Measurements from ENCODE around the gene AMD1. TPM values are rescaled to one million over a fixed set of nuclear protein-coding genes. Genes with fewer than 3 reads are reported as not detected.

AMD1 gene
- total RNA-seq: 61.7 and 65.5 TPM in 2 replicates

DNA sequence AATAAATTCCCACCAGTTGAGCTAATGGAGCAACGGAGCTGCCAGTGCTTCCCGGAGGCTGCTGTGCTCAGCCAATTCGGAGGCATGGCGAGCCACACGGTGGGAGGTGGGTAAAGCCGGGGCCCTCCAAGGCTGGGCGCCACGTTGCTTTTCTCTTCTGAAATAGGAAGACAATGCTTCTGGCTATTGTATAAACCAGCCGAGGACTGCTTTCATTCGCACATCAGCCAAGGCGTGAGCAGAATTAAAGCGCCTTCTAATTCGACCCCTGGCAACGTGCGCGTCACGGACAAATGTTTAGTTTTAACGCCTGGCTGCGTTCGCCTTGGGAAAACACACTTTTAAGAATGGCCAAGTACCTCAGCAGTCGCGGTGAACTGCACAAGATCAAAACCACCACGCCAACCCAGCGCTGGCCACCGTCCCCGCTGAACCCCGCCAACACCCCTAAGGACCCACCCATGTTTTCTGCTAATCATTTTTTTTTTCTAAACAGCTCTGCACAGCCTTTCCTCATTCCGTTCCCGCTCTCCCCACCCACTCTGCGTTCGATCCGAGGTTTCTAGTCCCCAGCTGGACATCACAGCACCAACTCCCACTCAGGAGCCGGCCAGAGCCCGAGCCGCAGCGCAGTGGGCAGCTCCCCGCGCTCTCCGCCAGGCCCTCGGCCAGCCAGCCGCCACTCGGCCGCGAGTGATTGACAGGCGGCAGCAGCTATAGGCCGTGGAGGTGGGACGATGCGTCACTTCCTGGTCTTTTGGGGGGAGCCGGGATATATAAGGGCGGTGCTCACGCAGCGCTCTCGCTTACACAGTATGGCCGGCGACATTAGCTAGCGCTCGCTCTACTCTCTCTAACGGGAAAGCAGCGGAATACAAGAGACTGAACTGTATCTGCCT is at the start of gene AMD1:
Gene AMD1 (plus strand): TSS at position 805 of the 899 bp plus-strand sequence. CDS start 321 bp downstream, outside the sequence.
- ATAC-seq (ENCODE audit: low read depth) (peak; percentile 76), DNase-seq (peak; percentile 84)
- Mint-ChIP-seq H3K36me3 (ENCODE audit: low read depth) (peaks cover 10% of the 10 kb centered on the region), H3K9me3 (no peaks in the 10 kb centered on the region), H3K27me3 (no peaks in the 10 kb centered on the region), H3K27ac (peak within 1 kb of the TSS; percentile 99), H3K4me3 (peak within 1 kb of the TSS; percentile 99), H3K4me1 (peaks cover 43% of the 10 kb centered on the region)
- CTCF ChIA-PET: interaction anchor here (0.9 to 2.1 kb wide), 3 partner anchors 9 to 192 kb away, joined by 4 to 11 read pairs (median 7); partner anchors contain the start of gene CDK19
- TF ChIP-seq, protein P1, sequence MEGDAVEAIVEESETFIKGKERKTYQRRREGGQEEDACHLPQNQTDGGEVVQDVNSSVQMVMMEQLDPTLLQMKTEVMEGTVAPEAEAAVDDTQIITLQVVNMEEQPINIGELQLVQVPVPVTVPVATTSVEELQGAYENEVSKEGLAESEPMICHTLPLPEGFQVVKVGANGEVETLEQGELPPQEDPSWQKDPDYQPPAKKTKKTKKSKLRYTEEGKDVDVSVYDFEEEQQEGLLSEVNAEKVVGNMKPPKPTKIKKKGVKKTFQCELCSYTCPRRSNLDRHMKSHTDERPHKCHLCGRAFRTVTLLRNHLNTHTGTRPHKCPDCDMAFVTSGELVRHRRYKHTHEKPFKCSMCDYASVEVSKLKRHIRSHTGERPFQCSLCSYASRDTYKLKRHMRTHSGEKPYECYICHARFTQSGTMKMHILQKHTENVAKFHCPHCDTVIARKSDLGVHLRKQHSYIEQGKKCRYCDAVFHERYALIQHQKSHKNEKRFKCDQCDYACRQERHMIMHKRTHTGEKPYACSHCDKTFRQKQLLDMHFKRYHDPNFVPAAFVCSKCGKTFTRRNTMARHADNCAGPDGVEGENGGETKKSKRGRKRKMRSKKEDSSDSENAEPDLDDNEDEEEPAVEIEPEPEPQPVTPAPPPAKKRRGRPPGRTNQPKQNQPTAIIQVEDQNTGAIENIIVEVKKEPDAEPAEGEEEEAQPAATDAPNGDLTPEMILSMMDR (IDR thresholded peaks at IDR 0.05): no peak
- intact Hi-C loops (cut with micrococcal nuclease): loop anchor here (1.0 to 10.0 kb wide), 13 partner anchors 8 to 1489 kb away; partner anchors contain the start of genes AK9, CD164, CDC40 and CDK19
- POLR2A ChIA-PET: interaction anchor here (0.5 to 7.8 kb wide), 56 partner anchors 9 to 1992 kb away, joined by 3 to 530 read pairs (median 4); partner anchors contain the start of genes CD164, CDK19, GTF3C6 and MICAL1

DNA sequence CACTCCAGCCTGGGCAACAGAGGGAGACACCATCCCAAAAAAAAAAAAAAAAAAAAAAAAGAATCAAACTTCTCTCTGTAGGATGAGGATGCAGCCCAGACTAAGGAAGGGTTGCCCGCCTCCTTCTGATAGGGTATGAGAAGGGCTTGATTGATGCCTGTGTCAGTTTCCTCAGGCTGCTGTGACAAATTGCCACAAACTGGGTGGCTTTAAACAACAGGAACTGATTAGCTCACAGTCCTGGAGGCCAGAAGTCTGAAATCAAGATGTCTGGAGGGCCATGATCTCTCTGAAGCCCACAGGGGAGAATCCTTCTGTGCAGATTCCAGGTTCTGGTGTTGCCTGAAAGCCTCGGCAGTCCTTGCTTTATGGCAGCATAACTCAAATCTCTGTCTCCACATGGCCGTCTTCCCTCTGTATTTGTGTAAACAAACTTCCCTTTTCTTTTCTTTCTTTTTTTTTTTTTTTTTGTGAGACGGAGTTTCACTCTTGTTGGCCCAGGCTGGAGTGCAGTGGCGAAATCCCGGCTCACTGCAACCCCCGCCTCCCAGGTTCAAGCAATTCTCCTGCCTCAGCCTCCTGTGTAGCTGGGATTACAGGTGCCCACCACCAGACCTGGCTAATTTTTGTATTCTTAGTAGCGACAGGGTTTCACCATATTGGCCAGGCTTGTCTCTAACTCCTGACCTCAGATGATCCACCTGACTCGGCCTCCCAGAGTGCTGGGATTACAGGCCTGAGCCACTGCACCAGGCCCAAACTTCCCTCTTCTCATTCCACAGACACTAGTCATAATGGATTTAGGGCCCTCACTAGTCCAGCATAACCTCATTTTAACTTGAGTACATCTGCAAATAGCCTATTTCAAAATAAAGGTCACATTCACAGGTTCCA is 48.1 kb upstream of the AMD1 start:
- ChIA-PET CTCF (no interaction called here), POLR2A (no interaction called here)
- intact Hi-C loops (cut with micrococcal nuclease): no loop called here
- Mint-ChIP-seq H3K36me3 (ENCODE audit: low read depth) (no peaks in the 10 kb centered on the region), H3K4me1 (peaks cover 10% of the 10 kb centered on the region), H3K27me3 (no peaks in the 10 kb centered on the region), H3K27ac (no peak overlapping the region), H3K9me3 (no peaks in the 10 kb centered on the region), H3K4me3 (no peak overlapping the region)
- ATAC-seq (ENCODE audit: low read depth): peak; percentile 18
- no peak for DNase-seq
- TF ChIP-seq, protein P1 (IDR thresholded peaks at IDR 0.05): no peak

DNA sequence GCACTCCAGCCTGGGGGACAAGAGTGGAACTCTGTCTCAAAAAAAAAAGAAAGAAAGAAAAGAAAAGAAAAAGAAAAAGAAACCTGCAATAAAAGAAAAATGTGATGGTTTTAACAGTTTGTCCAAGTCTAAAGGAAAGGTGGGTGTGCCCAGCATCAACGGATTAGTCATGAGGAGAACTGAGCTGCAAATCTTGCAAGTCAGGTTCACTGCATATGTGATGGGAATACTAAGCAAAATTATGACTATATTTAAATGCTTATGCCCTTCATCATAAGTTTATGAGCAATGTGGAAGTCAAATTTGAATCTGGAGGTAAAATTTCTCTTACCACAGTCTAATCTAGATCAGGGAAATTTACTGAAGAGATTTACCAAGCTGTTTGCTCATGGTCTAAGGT is 46.2 kb upstream of the AMD1 start:
- ChIA-PET CTCF (no interaction called here), POLR2A (interaction anchor here (0.7 to 1.2 kb wide), 2 partner anchors 13 to 28 kb away, joined by 4 read pairs; no protein-coding TSS in a partner anchor)
- Mint-ChIP-seq H3K4me1 (peaks cover 10% of the 10 kb centered on the region), H3K27me3 (no peaks in the 10 kb centered on the region), H3K9me3 (no peaks in the 10 kb centered on the region), H3K4me3 (no peak overlapping the region), H3K36me3 (ENCODE audit: low read depth) (peaks cover 3% of the 10 kb centered on the region), H3K27ac (no peak overlapping the region)
- TF ChIP-seq, protein P1 (IDR thresholded peaks at IDR 0.05): no peak
- DNase-seq (no peak), ATAC-seq (ENCODE audit: low read depth) (no peak)
- intact Hi-C loops (cut with micrococcal nuclease): no loop called here

DNA sequence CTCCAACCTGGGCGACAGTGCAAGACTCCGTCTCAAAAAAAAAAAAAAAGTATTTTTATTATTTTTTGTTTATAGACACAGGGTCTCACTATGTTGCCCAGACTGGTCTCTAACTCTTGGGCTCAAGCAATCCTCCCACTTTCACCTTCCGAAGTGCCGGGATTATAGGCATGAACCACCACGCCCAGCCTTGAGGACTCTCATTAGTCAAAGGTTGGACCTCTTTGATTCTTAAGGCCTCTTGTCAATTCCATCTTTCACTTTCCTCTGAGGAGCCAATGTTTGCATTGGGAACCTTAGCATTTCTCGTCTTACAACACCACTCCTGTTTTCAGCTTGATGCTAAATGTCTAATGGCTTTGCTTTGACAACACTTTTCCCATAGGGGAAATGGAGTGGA is 43.2 kb upstream of the AMD1 start:
- no peak overlapping the region for H3K4me3 Mint-ChIP-seq
- TF ChIP-seq, protein P1 (IDR thresholded peaks at IDR 0.05): no peak
- H3K36me3 Mint-ChIP-seq (ENCODE audit: low read depth): peaks cover 3% of the 10 kb centered on the region
- intact Hi-C loops (cut with micrococcal nuclease): no loop called here
- no peaks in the 10 kb centered on the region for H3K9me3 Mint-ChIP-seq
- ChIA-PET POLR2A (no interaction called here), CTCF (no interaction called here)
- DNase-seq (no peak), ATAC-seq (ENCODE audit: low read depth) (no peak)
- H3K4me1 Mint-ChIP-seq: peaks cover 5% of the 10 kb centered on the region
- no peak overlapping the region for H3K27ac Mint-ChIP-seq
- H3K27me3 Mint-ChIP-seq: no peaks in the 10 kb centered on the region
